ENCODE measurements around the gene CHAF1A.

CHAF1A gene

DNA sequence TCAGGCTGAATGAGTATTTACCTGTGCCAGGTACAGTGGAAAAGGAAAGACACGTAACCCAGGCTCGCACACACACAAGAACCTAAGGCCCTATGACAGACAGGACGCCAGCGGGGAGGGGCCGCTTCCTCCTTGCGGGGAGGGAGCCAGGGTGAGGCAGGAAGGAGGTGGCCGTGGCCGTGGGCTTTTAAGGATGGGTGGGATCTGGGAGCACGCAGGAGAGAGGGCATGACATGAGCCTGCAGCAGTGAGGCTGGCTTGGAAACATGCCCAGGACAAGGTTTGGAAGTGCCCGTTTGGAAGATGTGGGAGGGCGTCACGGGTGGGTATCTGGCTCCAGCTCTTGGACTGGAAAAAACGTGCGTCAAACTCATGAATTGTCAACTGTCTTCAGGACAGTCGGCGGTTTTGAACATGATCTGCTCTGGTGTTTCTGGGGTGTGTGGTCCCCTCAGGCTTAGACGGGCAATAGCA is 22.1 kb upstream of the CHAF1A start:
- DNase-seq (ENCODE audit: low spot score) = no peak

DNA sequence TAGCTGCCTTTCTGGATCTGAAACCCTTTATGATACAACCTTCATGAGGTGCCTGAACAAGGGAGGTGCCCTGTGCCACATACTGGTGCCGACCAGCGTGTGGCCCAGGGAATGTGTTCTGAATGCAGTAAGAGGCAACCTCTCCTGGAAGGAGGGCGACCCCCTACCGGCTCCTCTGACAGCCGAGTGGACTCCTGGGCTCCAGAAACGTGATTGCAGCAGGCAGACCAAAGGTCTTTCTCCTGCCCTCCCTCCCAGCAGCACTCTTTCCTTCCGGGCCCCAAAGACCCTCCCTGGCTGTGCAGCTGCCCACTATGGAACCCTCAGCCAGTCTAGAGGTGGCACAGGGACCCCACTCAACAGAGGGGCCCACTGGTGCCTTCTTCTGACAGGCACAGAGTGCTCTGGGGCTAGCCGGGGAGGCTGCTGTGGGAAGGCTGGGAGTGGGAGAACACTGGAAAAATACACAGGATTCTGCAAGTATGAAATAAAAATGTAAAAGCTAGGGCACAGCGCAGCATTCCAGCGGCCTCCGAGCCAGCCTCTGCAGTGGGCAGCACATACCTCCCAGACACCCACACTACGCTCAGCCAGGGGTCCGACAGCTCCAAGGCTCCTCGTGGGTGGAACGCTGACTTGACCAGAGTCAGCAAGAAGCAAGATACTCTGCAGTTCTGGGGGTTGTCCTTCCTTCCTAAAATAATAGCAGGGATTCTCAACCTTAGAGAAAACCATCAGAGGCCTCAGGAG is 17.0 kb upstream of the CHAF1A start:
- no peak for DNase-seq (ENCODE audit: low spot score)

DNA sequence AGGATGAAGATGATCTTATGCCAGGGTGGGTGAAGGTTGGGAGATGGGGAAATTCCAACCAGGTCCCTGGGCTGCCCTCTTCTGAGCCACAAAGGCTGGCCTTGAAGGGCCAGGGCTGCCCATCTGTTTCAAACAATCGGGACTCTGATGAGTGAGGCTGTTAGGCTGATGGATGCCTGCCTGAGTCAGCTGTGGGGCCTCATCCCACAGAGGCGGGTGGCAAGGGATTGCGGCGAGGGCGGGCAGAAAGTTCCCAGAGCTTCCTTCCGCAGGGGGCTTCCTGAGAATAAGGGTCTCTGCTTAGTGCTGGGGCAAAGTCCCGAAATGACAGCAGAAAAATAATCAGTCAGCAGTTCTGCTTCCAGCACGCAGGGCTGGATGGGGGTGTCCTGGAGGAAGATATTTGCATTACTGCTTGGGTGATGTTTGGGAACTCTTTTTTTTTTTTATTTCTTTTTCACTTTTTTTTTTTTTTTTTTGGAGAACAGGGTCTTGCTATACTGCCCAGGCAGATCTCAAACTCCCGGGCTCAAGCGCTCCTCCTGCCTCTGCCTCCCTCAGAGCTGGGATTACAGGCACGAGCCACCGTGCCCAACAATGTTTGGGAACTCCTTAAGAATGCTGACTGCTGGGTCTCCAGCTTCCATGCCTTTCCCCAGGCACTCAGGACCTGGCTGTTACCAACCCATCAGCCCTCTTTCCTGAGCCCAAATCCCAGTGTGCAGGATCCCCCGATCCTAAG is 16.2 kb upstream of the CHAF1A start:
- peak; percentile 65 for DNase-seq (ENCODE audit: low spot score)

DNA sequence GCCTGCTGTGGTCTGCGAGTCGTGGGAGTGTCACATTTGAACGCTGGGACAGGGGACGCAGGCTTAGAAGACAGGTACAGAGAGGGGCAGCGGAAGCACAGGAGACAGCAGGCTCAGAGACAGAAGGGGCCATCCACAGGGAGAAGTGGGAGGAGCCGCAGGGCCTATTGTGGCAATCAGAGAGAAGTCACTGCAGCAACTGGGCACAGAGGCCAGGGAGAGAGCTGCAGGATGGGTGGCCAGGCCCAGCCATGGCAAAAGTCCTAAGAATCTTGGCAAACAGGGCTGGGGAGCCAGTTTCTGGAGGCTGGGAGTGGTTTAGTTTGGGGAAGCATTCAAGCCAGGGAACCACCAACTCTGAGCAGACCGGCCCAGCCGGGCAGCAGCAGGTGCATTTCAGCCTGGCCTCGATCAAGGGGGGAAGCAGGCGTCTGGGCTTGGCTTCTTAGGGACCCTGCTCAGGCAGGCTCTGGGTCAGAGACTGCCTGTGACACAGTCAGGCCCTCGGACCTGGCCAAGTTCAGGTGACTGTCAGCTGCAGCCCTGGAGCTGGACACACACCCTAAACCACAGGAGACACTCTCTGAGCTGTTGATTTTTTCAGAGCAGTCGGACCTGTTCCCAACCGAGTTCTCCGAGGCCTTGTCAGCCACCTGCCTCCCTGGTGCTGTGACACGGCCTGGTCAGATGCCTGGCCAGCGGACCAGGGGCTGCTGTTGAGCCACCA is 13.9 kb upstream of the CHAF1A start:
- no peak for DNase-seq (ENCODE audit: low spot score)

DNA sequence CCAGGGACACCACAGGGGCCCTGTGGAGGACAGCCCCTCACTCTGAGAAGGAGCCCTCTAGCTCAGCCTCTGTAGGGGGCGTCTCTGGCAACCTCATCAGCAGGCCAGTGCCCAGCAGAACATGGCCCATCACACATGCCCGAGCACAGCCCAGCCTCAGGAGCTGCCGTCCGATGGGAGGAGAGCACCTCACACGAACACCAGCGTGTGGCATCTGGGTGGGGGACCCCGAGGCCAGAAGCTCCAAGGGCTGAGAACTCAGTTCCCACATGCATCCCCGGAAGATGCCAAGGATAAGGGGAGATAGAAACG is 13.4 kb upstream of the CHAF1A start:
- DNase-seq (ENCODE audit: low spot score) = no peak

DNA sequence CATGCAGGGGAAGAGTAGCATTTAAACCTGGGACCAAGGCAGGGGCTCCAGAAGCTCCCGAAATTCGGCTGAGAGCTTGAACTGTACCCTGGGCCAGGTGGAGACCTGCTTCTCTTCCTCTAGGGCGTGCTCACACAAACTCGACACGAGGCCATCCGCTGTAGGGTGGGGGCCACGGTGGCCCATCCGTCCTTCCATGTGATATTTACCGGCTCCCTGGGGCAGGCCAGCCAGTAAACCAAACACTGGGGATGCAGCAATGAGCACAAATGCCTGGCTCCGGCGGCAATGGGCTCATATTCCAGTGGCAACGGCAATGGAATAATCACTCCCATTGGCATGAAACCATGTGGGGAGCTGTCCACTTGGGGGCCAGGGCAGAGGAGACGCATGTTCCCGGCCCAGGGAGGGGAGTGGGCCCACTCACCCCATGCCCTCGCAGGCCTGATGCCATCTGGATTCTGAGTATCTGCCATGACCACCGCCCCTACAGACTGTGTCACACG is 12.9 kb upstream of the CHAF1A start:
- no peak for DNase-seq (ENCODE audit: low spot score)

DNA sequence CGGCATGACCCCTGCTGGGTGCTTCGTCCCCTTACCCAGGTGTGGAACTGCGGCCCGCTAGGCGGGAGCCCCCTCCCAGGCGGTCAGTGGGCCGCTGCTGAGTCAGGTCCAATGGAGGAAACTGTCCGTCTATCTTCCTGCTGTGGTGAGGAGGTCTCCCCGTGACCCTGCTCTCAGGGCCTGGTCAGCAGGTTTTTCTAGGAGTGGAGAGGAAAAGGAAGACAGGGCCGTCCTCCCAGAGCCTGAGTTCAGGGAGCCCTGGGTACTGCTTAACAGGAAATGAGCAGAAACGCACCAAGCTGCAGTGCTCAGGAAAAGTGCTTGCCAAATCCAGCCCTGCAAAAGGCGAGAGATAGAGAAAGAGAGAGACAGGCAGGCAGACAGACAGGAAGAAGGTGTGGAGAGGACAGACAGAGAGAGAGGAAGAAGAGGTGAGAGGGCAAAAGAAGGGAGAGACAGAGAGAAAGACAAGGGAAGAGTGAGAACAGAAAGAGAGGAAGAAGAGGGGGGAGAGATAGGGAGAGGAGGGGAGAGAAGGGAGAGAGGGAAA is 12.3 kb upstream of the CHAF1A start:
- no peak for DNase-seq (ENCODE audit: low spot score)

DNA sequence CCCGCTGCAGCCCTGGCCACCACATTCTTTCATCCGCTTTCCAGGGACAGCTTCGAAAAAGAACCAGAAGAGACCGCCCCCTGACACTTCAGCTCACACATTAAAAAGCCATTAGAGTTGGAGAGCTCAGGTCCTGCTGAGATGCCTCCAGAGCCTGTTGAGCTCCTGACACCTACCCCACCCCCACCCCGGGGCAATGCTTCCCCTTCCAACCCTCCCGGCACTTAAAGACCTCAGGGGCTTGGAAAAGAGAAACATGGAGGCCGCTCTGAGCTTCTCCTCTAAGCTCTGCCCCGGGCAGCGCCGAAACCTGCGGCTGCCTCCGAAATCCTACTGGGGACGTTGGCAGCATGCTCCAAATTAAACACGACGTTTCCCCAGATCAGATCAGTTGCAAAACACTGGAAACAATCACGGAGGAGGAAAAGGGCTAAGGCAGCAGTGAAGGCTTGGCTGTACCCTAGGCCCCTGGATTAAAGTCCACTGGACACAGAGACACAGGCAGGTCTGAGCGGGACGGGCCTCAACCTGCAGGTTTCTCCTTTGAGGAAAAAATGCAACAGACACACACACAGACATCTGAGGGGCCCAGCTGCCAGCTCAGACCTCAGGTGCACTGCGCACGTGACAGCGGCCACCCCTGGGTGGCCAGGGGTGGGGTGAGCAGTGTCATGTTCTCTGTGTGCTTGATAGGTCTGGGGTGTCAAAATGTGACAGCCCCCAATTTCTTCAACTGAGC is 11.7 kb upstream of the CHAF1A start:
- DNase-seq (ENCODE audit: low spot score) = no peak

DNA sequence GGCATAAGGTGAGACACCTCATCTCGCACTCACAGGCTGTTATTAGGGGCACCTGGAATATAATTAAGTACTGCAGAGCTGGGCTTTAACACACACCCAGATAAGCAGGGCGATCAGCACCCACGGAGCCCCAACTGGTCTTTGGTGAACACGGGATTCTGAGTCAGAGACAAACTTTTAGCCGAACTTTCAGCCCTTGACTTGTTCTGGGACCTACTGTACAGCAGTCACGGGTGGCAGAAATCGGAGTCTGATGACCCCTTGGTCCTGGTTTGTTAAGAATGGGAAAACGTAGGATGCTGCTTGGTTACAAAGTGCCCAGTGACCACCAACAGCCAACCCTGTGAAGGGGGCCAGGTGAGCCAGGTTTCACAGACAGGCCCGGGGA is 11.1 kb upstream of the CHAF1A start:
- DNase-seq (ENCODE audit: low spot score) = no peak

DNA sequence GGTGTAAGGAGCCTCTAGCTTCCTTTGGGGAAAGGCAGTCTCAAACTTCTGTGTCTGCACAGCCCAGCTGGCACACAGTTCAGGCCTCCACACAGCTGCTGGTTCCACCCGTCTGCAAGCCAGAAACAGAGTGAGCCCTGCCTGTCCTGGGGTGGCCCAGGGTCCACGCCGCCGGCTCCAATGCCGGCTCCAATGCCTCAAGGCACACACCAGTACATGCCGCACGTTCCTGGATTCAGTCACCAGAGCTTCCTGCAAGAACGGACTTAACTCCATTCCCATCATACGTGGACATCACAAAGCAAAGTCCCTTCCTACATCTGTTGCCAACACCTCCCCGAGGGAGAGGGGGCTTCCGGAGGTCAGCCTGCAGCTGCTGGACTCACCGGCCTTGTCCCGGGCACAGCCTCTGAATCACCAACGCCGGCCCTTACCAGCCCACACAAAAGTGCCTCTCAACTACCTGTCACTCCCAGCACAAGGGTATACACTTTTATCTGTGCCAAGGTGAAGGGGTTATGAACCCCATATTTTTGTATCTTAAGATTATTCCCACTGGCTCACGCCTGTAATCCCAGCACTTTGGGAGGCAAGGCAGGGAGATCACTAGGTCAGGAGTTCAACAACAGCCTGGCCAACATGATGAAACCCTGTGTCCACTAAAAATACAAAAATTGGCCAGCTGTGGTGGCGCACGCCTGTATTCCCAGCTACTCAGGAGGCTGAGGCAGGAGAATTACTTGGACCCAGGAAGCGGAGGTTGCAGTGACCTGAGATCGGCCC is 10.5 kb upstream of the CHAF1A start:
- no peak for DNase-seq (ENCODE audit: low spot score)

DNA sequence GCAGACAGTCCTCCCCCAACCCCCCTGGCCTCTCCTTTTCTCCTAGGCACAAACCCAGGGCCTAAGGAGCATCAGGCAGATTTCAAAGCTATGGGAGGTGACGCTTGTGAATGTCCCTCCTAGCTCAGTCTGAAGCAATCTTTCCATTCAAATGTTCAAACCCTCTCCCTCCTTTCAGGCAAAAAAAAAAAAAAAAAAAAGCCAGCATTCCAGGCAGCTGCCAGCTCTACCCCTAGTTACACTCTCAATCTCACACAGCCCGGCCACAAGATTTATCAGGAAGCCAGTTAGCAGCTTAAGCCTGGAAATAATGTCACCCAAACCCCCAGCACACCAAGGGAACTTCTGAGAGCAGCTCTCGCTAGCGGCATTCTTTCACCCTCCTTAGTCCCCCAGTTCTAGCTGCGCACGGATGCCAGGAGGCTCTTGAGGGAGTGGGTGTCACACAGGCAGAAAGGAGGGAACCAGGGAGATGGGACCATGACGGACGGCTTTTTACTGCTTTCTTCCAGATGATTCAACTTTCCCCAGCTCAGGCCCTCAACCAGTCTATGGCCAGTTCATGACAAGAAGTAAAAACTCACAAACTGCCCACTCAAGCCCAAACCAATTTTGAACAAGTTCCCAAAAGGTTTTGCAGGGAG is 8.4 kb upstream of the CHAF1A start:
- DNase-seq (ENCODE audit: low spot score) = no peak

DNA sequence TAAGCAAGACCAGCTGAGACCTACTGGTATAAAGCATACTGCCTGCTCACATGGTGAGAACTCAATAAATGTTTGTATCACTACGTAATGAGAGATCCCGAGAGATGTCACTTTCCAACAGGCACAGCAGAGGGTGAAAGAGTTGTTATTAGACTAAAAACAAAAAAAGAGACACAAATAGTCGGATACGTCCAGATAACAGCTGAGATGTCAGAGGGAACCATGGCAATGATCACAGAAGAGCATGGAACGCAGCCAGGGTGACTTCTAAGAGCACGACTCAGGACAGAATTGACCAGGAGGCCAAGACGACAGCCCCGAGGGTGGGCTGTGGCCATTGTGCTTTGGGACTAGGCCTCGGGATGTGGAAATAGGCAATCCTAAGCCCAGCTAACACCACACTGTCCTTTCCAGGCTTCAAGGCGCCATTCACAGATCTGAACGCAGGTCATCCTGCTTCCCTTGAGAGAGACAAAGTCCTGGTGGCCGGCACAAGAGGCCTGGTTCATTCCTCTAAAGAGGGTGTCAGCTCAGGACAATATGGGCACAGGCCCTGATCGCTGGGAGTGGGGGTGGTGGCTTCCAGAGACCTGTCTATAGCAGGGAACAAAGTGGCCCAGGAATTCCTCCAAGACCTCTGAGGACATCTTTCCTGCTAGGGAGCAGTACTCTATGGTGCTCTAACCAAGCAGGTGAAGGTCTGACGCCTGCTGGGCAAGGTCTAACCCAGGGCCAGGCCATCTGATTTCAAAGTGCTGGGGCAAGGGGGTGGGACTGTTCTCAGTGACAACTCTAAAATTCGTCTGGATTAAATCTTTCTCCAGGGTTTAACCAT is 5.3 kb upstream of the CHAF1A start:
- no peak for DNase-seq (ENCODE audit: low spot score)

DNA sequence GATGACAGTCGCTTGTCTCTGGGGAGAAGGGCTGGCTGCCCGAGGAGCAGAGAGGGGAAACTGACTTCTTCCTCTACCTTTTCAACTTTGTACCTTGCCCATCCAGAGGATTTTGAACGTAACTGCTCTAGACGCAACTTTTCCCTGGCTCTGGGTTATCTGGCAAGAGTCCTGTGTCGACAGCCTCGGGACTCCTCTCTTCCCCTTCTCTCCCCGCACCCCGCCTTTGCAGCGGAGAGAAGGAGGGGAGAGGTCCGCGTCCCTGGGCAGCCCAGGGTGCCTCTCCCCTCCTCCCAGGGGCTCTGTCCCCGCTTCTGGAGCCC is 2.7 kb upstream of the CHAF1A start:
- DNase-seq (ENCODE audit: low spot score) = no peak

DNA sequence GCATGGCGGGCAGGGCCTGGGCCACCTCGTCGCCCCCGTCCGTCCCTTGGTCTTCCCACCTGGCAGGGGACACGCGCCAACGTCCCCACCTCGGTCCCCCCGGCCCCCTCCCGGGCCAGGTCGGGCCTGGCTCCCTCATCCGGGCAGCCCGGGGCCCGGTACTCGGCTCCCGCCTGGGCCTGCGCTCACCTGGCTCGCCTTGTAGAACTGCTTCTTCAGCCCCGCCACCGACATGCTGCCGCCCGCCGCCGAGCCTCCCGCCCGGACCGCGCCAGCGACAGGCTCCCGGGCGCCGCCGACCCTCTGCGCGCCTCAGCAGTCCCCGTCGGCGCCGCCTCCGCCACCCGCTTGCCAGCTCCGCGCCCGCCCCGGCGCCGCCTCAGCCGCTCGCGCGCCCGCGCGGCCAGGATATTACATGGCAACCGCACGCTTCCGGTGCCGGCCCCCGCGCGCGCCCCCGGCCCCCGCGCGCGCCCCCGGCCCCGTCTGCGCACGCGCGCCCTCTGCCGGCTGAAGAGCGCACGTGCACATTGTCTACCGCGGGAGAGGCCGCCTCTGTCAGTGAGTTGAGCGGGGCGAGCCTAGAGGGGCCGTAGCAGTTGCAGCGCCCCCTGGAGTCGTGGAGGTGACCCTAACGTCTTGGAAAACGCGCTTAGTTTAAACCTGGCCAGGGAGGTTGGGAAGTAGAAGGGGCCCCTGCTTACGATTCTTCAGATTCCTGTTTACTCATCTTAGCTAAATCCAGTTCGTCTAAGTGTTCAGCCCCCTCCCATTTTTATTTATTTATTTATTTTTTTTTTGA is 2.1 kb upstream of the CHAF1A start, which contains the start of gene SH3GL1:
TSS of gene SH3GL1 (minus strand) at position 413 of the 802 bp plus-strand sequence. CDS start at position 234, 179 bp downstream.
- DNase-seq (ENCODE audit: low spot score) = peak; percentile 92

DNA sequence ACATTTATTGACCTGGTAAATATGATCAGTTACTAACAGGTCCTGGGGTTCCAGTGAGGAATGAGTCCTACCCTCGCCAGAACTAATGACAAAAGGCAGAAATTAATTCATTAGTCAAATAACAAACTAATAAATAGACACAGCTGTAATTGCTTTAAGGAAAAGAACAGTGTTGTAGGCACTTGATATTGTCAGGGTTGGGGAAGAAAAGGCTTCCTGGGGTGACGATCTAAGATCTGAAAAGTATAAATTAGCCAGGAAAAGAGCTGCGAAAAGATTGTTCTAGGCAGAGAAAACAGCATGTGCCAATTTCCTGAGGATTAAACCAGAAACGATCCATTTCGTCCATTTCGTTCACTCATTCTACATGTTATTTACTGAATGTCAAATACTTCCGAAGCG is 670 bp upstream of the CHAF1A start:
- DNase-seq (ENCODE audit: low spot score) = no peak

DNA sequence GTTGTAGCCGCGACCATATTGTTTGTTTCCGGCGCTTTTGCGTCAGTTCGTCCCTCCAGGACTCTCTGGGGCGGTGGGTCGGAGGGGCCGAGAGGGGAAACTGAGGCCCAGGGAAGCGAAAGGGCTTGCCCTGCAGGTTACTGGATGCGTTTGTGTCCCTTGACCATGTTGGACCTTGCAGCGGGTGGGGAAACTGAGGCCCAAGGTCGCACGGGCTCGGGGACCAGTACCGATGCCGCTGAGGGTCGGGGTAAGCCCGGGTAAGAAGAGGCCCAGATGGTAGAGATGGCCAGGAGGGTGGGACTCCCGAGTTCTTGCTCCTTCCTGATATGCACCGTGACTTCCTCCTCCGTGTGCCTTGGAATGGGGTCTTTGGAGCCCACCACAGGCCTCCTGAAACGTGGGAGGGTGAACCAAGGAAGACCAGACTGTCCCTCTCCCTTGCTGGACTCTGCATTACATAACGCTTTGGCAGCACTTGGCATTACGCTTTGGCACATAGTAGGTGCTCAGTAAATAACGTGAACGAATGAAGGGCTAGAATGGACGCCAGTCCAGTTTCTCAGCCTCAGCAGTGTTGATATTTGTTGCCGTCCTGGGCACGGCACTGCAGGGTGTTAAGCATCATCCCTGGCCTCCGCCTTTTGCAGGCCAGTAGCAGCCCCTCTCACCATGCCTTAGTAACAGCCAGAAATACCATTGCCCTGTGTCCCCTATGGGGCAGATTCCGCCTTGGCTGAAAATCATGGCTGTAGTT is 743 bp downstream of the CHAF1A start:
- DNase-seq (ENCODE audit: low spot score) = no peak

DNA sequence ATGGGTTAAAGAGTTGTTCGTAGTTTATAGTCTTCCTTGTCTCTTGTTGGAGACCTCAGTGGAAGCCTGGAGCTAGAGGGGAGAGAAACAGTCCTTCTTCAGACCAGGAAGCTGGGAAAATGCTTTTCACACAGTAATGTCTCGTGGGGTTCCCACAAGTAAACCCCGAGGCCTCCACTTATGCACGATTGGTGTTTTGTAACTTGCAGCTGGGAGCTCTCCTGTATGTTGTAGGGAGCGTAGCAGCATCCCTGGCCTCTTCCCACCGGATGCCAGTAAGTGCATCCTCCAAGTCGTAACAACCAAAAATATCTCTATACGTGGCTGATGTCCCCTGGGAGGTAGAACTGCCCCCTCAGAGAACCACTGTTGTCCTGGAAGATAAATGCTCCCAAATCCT is 3.5 kb downstream of the CHAF1A start:
- no peak for DNase-seq (ENCODE audit: low spot score)

DNA sequence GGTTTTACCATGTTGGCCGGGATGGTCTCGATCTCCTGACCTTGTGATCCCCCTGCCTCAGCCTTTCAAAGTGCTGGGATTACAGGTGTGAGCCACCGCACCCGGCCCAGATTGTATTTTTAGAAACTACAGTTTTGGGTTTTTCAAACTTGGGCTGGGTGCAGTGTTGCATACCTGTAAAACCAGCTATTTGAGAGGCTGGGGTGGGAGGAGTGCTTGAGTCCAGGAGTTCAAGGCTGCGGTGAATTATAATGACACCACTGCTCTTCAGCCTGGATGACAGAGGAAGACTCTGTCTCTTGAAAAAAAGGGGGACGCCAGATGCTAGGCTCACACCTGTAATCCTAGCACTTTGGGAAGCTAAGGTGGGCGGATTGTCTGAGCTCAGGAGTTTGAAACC is 4.2 kb downstream of the CHAF1A start:
- no peak for DNase-seq (ENCODE audit: low spot score)

Measured in putamen (tissue), 1 donor.